Adrenal gland (tissue), 5 donors: Measurements from ENCODE around the gene NECAB2.

Experiments used
- POLR2A ChIP-seq, 2 donors: fragments of 450-650 bp; IDR thresholded peaks; one replicate each; pipeline ENCODE4 v1.6.1; 2017; ENCODE audit warnings: antibody characterized with exemption in 2 of 2, mild to moderate bottlenecking in 2 of 2, moderate library complexity in 1 of 2
- TF ChIP-seq, protein P1 (sequence below), 6 experiments: fragments of 450-650 bp in 4 of 6; fragments of 200-600 bp in 2 of 6; sonication (generic) in 1 of 6; IDR thresholded peaks; 1 replicate in 5 of 6; 2 replicates in 1 of 6; pipeline versions ENCODE4 v1.5.1 to v1.8.0; 2016 to 2021; ENCODE audit warnings: antibody characterized with exemption in 6 of 6, mild to moderate bottlenecking in 2 of 6, moderate library complexity in 1 of 6
- donor health status: DM: no; HTN: no; CAD: no.

DNA sequence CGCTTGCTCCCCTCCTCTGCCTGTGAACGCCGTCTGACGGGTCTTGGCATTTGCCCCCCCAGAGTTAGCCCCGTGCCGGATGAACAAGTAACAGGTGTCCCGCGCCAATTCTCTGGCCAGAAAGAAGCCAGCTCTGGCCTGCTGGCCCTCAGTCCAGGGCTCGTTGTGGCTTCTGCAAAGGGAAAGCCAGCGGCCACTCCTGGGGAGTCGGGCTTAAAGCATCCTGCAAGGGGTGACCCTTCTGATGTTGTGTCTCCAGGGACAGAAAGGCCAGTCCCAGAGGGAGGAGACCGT, 33.4 kb upstream of the NECAB2 start:
- TF ChIP-seq, protein P1, sequence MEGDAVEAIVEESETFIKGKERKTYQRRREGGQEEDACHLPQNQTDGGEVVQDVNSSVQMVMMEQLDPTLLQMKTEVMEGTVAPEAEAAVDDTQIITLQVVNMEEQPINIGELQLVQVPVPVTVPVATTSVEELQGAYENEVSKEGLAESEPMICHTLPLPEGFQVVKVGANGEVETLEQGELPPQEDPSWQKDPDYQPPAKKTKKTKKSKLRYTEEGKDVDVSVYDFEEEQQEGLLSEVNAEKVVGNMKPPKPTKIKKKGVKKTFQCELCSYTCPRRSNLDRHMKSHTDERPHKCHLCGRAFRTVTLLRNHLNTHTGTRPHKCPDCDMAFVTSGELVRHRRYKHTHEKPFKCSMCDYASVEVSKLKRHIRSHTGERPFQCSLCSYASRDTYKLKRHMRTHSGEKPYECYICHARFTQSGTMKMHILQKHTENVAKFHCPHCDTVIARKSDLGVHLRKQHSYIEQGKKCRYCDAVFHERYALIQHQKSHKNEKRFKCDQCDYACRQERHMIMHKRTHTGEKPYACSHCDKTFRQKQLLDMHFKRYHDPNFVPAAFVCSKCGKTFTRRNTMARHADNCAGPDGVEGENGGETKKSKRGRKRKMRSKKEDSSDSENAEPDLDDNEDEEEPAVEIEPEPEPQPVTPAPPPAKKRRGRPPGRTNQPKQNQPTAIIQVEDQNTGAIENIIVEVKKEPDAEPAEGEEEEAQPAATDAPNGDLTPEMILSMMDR (IDR thresholded peaks at IDR 0.05) = no peak
- no peak for TF ChIP-seq POLR2A (IDR thresholded peaks at IDR 0.05)
